Measurements from ENCODE around the gene SNRPA. TPM values are rescaled to one million over a fixed set of nuclear protein-coding genes. Genes with fewer than 3 reads are reported as not detected.

Gene SNRPA
- polyA plus RNA-seq, 1 of the 3 experiments (the other 2 are of a cell fraction) = 121 TPM

GRCh38 chr19:40741527-40742390 lies 9.2 kb upstream of the SNRPA start:
- H3K27me3 ChIP-seq (ENCODE audit: insufficient read depth) = no peaks in the 10 kb centered on the region
- no peaks in the 10 kb centered on the region for H3K79me2 ChIP-seq (ENCODE audit: insufficient read depth)
- H3K27ac ChIP-seq (ENCODE audit: low read depth in 2 of 2, low read length in 1 of 2) = no peak overlapping the region
- H3K4me2 ChIP-seq = no peak overlapping the region
- 89% methylated on average over 10 of the region's 10 CpGs for WGBS (ENCODE audit: low lambda C conversion rate)
- DNase-seq = no peak
- H3K4me3 ChIP-seq (ENCODE audit: low read depth in 2 of 2, low read length in 1 of 2) = no peak overlapping the region
- no peaks in the 10 kb centered on the region for H3F3A ChIP-seq (replicated peaks; ENCODE audit: insufficient read depth)
- H3K9me2 ChIP-seq = no peaks in the 10 kb centered on the region
- H4K20me1 ChIP-seq (ENCODE audit: insufficient read depth) = no peaks in the 10 kb centered on the region
- no peak overlapping the region for H2AFZ ChIP-seq (ENCODE audit: low read depth)
- H3K9me3 ChIP-seq = no peaks in the 10 kb centered on the region
- TF ChIP-seq MXI1 (IDR thresholded peaks at IDR 0.05; ENCODE audit: low read depth, low read length) (no peak), GABPA (IDR thresholded peaks at IDR 0.05; ENCODE audit: low read depth) (no peak), POLR2AphosphoS5 (IDR thresholded peaks at IDR 0.05; ENCODE audit: low read depth, low read length) (0 out of 2 replicates have a peak, but pooled peaks have one; percentile 2), USF1 (IDR thresholded peaks at IDR 0.05; ENCODE audit: borderline replicate concordance, low read depth) (peak; percentile 36; the same call in 1 of the 2 replicates), GATA2 (CRISPR knock-in tag; IDR thresholded peaks at IDR 0.05) (no peak)
- ChIA-PET POLR2A (interaction anchor here (0.8 to 1.3 kb wide), 2 partner anchors 11 to 61 kb away, joined by 3 read pairs; no protein-coding TSS in a partner anchor), CTCF (interaction anchor here (0.8 to 3.3 kb wide), 3 partner anchors 65 to 107 kb away, joined by 3 to 10 read pairs (median 9); no protein-coding TSS in a partner anchor)
- H3K9ac ChIP-seq = no peak overlapping the region
- peaks cover 6 to 9% of the 10 kb centered on the region in 2 experiments for H3K36me3 ChIP-seq (replicated peaks in 1 of 2; ENCODE audit: control insufficient read depth in 1 of 2, insufficient read depth in 2 of 2, low read length in 1 of 2)
- 0 out of 4 replicates have a peak, but pooled peaks cover 0 to 4% of the 10 kb centered on the region in 2 experiments for H3K4me1 ChIP-seq (ENCODE audit: control insufficient read depth in 1 of 2, insufficient read depth in 2 of 2, low read depth in 1 of 2, low read length in 1 of 2)

- Histone ChIP-seq H3F3A (replicated peaks; ENCODE audit: insufficient read depth) (no peaks in the 10 kb centered on the region), H3K9me2 (no peaks in the 10 kb centered on the region), H3K27ac (ENCODE audit: low read depth in 2 of 2, low read length in 1 of 2) (no peak overlapping the region), H3K79me2 (ENCODE audit: insufficient read depth) (no peaks in the 10 kb centered on the region), H2AFZ (ENCODE audit: low read depth) (no peak overlapping the region), H3K9me3 (no peaks in the 10 kb centered on the region), H3K4me2 (no peak overlapping the region), H3K36me3 (replicated peaks in 1 of 2; ENCODE audit: control insufficient read depth in 1 of 2, insufficient read depth in 2 of 2, low read length in 1 of 2) (peaks cover 3 to 4% of the 10 kb centered on the region in 2 experiments), H4K20me1 (ENCODE audit: insufficient read depth) (no peaks in the 10 kb centered on the region), H3K9ac (no peak overlapping the region), H3K4me1 (ENCODE audit: control insufficient read depth in 1 of 2, insufficient read depth in 2 of 2, low read depth in 1 of 2, low read length in 1 of 2) (0 out of 4 replicates have a peak, but pooled peaks cover 0 to 4% of the 10 kb centered on the region in 2 experiments), H3K4me3 (ENCODE audit: low read depth in 2 of 2, low read length in 1 of 2) (no peak overlapping the region), H3K27me3 (ENCODE audit: insufficient read depth) (no peaks in the 10 kb centered on the region)
- no peak for DNase-seq
- 93% methylated on average over 5 of the region's 17 CpGs for WGBS (ENCODE audit: low lambda C conversion rate)
- TF ChIP-seq TEAD4 (IDR thresholded peaks at IDR 0.05; ENCODE audit: borderline replicate concordance, insufficient read depth) (no peak), MXI1 (IDR thresholded peaks at IDR 0.05; ENCODE audit: low read depth, low read length) (no peak), FOXJ3 (CRISPR knock-in tag; IDR thresholded peaks at IDR 0.05) (no peak), GABPA (IDR thresholded peaks at IDR 0.05; ENCODE audit: low read depth) (no peak), RFX5 (IDR thresholded peaks at IDR 0.05; ENCODE audit: low read length) (no peak), GATA2 (CRISPR knock-in tag; IDR thresholded peaks at IDR 0.05) (no peak), TCF12 (IDR thresholded peaks at IDR 0.05) (no peak), ZBTB33 (IDR thresholded peaks at IDR 0.05; ENCODE audit: borderline replicate concordance, low read depth) (no peak), TAF1 (IDR thresholded peaks at IDR 0.05; ENCODE audit: borderline replicate concordance, low read depth, low read length) (no peak), SIN3A (IDR thresholded peaks at IDR 0.05; ENCODE audit: borderline replicate concordance, low read depth, low read length) (no peak), NRF1 (IDR thresholded peaks at IDR 0.05; ENCODE audit: low read depth, low read length) (no peak), EZH2phosphoT487 (IDR thresholded peaks at IDR 0.05; ENCODE audit: borderline replicate concordance, low read depth) (no peak), IRF3 (IDR thresholded peaks at IDR 0.05; ENCODE audit: low read depth, low read length) (no peak), USF2 (IDR thresholded peaks at IDR 0.05; ENCODE audit: borderline replicate concordance, low read depth, low read length) (no peak), NFIC (IDR thresholded peaks at IDR 0.05; ENCODE audit: borderline replicate concordance) (no peak)
- POLR2A ChIA-PET = interaction anchor here (0.8 kb wide), 1 partner anchor 60 kb away, joined by 3 read pairs; no protein-coding TSS in a partner anchor
- CTCF ChIA-PET = interaction anchor here (0.8 to 3.3 kb wide), 3 partner anchors 64 to 108 kb away, joined by 3 to 10 read pairs (median 9); no protein-coding TSS in a partner anchor
Measured at GRCh38 chr19:40742477-40742876, 8.5 kb upstream of the SNRPA start.
